Suppressor macrophage (primary cell): Measurements from ENCODE around the gene LDLRAD4.

Experiments used
- DNase-seq, 4 experiments: peaks; one replicate each; pipeline ENCODE4 v3.0.0-alpha.2; 2020 to 2022

The LDLRAD4 gene

DNA sequence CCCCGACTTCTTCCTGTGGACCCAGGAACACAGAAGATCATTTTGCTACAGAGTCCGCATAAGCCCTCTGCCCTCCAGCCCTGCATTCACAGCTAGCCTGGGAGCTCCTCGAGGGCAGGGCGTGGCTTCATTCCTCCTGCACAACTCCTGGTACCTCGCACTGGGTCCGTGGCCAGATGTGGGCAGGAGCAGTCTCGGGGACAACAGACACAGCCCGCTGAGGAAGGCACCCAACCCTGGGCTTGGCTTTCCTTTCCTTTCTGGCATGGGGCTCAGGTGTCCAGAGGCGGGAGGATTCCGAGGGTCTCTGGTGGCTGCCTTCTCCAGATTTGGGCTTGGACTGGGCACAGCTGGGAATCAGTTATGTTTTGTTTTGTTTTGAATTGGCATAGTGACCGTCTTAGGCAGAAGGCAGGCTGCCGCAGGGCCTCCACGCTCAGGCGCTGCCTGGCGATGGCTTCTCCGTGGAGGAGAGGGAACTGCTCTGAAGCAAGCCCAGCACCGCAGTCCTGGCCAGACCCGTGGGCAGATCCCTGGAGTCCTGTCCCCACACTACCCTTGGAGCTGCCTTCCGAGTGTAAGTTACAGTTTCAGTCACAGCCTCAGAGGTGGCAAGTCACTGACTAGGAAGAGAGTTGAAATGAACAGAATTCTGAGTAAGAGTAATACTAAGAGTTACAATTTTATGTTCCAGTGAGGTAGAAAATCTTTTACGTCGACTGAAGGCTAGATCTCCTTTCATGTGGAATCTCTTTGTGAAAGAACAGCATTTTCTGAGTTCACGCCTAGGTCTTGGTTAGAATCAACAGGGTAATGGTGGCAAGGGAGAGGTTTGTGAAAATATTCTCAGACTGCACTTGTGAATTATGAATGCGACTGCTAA, 47.9 kb downstream of the LDLRAD4 start:
- DNase-seq: peak in 3 of 4 experiments; percentile 34 to 60 (median 50)

DNA sequence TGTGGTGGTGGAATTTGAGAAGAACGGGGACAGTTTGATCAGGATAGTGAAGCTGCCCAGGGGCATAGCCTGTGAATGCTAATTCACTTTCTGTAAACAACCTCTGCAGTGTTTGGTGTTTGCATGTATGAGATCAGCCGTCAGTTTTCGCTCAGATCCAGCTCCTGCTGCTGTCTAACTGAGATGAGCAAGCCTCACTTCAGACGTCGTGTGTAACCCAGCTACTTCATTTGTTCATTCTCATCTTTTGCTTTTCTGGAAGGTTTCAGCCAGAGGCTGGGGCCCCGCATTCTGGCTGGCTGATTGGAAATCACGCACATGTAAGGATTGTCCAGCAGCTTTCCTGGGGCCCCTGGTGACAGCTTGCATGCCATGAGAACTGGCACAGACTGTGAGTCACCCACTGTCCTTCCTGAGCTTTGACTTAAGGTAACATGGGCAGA, 48.9 kb downstream of the LDLRAD4 start:
- DNase-seq: peak; percentile 26 to 47 (median 36)

DNA sequence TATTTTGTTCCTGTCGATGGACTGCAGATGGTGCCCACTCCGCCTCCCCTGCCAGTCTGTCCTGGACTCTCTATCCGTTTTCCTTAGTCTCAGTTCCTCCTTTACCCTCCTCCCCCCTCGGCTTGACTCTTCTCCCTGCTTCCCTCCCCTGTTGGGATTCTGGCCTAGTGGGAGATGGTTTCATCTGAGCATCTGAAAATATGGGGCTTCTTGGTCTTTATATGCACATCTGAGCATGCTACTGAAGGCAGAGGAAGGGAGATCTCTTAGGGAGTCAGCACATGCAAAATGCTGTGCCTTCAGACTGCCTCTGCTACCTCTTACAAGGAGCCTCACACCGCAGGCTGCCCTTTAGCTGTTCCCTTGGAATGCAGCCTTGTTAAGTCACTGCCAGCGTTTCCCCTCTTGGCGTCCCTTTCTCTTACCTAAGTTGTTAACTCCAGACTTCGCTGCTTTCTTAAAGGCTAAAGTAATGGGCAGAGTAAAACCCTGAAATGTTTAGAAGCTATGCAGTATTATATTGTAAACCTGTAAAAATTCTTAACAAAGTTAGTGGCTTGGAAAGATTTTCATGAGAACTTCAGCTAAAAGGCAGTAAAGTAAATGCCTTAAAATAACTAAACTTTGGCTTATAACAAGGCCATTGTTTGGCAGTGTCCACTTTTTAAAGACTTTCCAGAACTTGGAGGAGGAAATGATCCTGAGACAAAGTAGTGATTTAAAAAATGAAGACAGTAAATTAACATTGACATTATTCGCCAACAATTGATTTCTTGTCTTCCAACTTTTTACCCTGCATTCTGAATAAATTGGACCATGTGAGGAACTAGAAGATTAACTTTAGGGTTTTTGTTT, 49.8 kb downstream of the LDLRAD4 start:
- peak; percentile 41 to 68 (median 64) for DNase-seq

DNA sequence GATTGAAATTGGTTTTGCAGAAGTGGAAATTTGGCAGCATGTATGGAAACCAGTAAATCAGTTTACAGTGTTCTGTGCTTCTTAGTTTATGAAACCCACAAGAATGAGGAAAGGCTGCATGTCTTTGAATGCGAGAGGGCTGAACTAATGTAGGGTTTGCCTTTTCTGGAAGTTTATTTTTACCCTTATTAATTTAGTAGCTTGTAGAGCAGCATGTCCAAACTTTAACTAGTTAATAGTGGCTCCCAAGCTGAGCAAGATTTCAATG, 50.4 kb downstream of the LDLRAD4 start:
- peak; percentile 37 to 76 (median 58) for DNase-seq

DNA sequence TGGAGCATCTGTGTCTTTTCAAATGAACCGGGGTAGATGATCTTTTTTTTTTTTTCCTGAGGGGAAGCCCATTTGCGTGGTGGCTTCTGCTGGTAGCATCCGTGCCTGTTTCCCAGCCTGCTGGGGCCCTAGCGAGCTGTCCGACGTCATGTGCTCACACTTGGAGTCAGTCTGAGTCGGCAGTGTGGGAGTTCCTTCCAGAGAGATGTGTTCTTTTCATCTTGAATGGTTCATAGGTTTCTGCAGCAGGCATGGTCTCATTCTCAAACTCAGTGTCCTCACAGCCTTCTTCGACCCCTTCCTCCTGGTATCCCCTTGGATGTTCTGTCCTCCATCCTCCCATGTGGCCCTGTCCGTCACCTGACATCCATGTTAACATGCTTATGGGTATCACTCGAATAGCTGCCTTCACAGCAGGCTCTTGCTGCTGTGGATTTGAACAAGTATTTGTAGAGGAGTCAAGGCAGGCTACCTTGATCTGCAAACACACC, 51.0 kb downstream of the LDLRAD4 start:
- peak; percentile 79 to 90 (median 86) for DNase-seq

DNA sequence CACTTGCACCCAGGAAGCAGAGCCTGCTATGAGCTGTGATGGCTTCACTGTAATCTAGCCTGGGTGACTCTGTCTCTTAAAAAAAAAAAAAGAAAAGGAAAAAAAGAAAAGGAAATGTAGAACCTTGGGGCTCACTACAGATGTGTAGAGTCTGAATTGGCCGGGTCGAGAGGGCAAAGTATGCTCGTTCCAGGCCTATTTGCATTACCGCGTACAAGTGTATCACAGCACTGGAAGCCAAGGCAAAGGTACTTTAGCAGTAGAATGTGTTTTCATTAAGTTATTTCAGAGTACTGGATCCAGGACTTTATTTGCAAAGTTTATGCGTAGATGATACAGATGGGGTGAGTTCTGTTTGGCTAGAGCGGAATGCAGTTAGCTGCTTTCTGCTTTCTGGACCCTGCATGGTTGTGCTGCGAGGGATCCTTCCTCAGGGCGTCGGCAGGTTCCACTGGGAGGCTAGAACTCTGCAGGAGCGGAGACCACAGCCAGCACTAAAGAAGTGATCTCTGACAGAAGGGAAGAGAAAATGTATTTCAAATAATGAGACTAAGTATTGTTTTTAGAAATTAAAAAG, 51.8 kb downstream of the LDLRAD4 start:
- no peak for DNase-seq

DNA sequence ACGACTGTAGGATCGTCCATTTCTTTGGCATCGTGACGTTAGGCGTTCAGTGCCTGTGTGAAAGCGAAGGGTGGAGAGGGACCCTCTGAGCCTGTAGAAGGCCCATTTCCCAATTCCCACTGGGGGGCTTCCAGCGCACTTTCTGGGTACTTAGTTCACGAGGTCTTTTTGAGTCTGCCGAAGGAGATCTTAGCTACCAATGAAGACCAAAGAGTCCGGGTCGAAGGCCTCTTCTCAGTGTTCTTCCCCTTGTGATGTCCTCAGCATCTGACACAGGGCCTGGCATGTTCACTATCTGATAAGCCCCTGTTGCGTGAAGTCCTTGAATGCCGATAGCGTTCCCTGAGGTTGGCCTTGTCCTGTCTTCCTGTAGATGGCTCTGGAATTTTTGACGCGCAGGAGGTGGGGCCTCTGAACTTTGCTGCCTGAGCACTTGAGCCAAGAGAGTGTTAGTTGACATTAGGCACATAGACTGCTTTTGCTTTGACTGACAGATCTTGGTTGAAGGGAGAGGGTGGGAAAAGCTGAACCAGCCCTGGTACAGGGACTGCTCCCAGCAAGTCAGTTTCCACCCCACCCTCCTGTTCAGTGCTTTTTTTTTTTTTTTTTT, 52.8 kb downstream of the LDLRAD4 start:
- no peak for DNase-seq

DNA sequence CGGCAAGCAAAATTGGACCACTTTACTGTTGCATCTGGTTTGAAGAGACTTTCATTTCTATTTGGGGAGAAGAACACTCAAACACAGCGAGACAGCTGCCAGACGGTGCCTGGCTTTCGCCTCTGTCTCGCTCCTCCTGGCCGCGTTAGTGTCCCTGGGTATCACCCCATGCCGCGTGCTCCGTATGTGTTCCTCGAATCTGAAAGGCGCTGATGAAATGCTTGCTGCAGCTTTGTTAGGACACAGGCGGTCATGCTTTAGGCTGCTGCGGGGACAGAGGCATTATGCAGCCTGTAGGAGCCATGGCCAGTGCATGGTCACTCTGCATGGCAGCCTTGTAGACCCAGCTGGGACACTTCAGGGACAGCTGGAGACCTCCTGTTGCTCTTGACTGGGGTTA, 53.9 kb downstream of the LDLRAD4 start:
- no peak for DNase-seq

DNA sequence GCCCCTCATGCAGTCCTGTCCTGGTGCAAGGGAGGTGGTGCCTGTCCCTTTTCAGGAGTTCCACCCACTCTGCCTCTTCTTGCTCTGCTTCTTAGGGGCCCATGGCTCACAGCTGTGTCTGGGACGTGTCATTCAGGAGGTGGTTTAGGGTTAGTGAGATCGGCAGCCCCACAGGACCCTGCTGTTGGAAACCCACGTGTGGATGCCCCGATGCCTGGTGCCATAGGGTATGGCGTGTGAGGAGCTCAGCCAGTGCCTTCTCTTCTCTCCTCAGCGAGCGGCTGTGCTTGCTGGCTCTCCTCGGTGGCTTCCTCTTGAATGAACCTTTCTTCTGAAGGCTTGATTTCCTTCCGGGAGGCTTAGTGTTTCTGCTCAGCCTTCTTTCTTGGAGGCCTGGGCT, 55.2 kb downstream of the LDLRAD4 start:
- peak in 1 of 4 experiments; percentile 12 for DNase-seq

DNA sequence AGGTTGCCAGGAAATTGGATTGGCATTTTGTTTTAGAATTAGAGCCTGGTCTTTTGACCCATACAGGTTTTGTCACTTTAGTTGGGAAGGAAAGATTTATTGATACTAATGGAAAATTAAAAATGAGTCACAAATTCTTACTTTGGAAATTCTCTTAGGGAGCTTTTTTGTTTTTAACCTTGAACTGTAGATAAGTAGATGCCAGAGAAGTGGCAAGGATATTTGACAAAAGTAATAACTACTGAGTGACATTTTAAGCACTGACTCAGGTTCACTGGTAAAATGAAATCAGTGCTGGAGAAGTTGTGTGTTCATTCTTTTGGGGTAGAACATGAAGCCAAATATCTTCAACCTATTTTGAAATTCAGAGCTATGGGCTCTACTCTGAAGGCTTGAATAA, 56.5 kb downstream of the LDLRAD4 start:
- DNase-seq: no peak

DNA sequence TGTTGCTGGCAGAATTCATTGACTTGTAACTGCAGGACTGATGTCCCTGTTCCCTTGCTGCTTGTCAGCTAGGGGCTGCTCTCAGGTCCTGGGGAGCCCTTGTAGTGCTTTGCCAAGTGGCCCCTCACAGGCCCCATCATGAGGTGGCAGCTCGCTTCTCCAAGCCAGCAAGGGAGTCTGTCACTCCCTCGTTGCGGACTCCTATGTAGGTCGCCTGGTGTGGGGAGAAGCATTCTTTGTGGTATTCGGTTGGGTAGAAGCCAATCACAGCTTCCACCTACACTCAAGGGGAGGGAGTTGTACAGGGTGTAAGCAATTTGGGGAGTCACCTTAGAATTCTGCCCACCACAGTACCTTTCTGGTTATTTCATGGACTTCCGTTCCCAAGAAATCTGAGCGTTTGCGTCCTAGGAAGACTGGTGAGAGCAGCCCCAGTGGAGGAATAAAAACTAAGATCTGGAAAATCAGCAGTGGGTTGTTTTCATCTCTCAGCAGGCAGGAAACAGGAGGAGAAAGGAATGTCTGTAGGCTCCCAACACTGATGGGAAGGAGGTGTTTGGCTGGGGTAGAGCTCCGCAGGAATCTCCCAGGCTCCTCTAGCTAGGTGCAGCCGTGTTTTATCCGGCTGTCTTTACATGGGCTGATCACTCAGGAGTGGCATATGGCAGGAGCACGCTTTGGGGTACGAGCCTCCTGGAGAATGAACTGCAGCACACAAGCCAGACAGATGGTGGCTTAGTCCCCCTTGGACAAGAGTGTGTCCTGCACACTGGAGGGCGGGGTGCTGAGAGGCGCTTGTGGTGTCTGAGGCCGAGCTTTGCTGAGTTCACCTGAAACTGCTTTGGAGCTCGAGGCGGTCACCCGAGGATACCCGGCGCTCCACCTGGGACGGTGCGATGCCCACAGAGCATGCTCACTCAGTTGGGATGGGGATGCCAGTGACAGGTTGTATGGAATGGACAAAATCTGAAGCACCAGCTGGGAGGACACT, 58.3 kb downstream of the LDLRAD4 start:
- DNase-seq: no peak

DNA sequence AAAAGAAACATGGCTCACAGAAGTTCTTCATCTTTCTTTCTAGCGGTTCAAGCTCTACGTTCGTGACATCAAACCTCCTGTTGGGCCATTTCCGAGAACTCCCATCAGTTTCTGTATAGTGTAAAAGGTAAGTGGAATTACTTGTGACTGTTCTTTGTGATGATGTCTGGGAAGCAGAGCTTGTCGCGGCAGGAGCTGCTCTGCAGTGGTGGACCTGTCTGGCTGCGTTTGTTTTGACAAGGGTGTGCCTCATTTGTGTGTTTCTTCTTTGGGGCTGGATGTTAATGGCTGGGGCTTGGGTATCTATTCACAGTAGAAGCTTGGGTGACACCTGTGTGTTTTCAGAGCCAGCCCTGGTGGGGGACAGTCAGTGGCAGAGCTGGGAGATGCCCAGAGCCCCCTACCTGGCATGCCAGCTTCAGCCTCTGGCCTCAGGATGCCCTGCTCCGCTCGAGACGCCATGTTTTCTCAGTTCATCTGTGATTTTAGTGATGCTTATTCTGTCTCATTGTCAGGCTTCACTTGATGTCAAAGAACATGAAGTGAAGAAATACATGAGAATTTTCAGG, 59.6 kb downstream of the LDLRAD4 start:
- no peak for DNase-seq

DNA sequence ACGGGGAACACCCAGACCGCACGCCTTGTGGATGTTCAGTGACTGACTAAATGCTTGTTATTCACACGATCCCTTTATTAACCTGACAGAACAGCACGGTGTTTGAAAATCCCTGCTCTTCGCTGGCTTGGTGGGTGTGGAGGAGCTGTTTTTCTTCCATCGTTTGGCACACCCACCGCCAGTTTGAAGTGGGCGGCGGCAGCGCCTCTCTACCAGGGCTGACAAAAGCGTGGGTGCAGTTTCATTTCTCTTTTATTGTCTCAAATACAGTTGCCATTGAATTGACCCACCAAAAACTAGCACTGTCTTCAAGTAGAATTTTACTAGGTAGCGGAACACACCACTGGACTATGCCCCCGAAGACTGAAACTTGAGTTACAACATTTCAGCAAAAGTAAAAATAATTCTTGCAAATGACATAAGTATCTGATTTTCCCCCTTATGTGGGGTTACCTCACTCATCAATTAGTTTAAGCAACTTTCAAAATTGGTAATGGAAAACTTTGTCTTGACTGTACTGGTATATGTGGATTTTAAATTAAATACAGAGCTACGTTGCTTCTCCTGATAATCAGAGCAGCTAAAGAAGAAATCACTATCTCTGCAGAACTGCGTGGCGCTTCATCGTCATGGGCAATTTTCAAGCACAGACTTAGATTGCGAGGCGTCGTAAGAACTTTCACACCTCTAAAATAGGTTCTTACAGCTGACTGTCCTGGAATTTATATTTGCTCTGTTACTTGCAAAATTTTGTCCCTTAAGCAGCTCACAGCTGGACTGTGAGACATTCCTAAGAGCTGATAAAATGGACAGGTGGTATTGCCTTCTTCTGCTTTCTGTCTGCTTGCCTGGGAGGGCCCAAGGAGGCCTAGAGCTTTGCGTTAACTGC, 60.9 kb downstream of the LDLRAD4 start:
- DNase-seq: peak; percentile 60 to 77 (median 72)

DNA sequence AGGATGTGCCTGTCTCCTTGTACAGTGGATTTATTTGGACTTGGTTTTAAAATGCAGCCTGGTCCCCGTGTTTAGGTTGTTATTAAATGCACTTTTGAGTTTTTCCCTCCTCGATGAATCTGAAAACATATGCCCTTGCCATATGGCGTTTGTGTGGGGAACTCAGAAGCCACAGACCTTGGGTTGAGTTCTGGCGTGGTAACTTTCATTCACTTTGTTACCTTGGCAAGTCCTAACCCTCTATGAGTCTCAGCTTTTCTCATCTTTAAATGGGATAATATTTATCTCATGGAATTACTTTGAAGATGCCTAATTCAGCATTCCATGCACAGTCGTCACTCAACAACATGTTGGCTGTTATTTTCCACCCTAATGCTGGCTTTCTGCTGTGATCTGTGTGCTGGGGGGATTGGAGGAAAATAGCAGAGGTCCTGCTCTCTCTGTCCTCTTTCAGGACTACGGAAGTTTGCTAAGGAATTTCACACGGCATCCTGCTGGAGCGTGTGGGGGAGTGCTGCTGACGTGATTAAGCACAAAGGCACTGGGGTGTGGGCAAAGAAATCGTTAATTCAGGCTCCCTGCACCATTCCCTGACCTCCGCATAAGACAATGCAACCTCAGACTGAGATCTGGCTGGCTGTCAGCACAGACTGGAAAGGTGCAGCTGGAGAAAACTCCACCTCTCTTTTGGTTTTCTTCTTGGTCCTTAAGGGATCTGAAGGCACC, 61.7 kb downstream of the LDLRAD4 start:
- DNase-seq: no peak

DNA sequence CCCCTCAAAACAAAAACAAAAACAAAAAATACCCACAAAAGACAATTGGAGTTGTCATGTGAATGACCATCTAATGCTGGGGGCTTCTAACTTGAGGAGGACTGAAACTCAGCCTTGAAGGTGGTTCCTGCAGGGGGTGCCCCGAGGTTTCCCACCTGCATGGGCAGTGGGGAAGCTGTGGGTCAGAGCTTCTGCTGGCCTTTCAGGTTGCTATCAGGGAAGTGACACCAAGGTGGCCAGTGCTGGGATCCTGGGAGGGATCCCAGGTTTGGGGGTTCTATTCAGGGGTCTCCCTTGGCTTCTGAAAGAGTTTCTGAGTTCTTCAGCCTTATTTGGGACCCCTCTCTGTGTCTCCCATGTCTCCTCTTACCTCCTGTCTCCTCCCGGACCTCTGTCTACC, 62.8 kb downstream of the LDLRAD4 start:
- no peak for DNase-seq

DNA sequence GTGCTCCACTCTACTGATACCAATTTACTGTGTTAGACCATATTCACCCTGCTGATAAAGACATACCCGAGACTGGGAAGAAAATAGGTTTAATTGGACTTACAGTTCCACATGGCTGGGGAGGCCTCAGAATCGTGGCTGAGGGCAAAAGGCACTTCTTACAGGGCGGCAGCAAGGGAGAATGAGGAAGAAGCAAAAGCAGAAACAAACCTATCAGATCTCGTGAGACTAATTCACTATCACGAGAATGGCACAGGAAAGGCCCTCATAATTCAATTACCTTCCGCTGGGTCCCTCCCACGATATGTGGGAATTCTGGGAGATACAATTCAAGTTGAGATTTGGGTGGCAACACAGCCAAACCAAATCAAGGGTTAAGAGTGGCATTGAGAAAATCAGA, 65.2 kb downstream of the LDLRAD4 start:
- DNase-seq: peak in 3 of 4 experiments; percentile 10 to 45 (median 24)

DNA sequence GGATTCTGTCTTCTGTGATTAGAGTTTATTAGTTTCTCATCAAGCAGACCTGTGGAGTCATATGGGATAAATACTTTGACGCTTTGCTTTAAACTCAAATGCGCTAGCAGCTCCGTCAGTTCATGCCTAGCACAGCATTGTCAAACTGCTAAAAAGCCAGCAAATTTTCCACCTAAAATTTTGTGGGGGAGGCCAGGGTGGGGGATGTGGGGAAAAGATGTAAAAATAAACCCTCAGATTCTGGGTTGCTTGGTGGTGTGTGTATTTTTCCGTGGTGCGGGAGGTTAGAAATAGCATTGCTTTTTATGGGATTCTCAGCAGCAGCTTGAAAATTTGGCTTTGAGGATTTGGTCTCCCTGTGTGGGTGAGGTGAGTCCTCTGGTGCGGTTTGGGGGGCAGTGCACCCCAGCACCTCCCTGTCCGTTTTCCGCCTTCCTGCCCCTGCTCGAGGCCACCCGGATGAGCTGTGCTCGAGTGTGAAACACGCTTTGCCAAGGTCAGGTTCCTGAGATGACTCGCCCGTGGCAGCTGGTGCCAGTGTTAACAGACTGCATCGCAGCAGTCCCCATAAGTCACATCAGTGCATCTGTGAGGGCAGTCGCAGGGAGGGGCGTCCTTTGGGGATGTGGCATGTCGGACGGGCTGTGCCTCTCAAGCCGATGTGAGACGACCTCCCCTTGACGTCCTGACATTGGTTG, 65.9 kb downstream of the LDLRAD4 start:
- DNase-seq: no peak

DNA sequence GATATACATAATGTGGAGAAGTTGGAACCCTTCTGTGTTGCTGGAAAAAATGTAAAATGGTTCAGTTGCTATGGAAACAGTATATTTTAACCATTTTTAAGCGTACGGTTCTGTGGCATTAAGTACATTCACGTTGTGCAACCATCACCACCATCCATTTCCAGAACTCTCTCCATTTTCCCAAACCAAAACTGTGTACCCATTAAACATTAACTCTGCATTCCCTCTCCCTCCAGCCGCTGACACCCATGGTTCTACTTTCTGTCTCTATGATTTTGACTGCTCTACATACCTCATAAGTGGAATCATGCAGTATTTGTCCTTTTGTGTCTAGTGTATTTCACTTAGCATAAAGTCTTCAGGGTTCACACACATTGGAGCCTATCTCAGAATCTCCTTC, 67.3 kb downstream of the LDLRAD4 start:
- DNase-seq: no peak
